ENCODE results near the gene MATN4.

Gene MATN4

GRCh38 chr20:45275338-45275737 lies 32.8 kb downstream of the MATN4 start:
- Histone ChIP-seq H3K4me1 (ENCODE audit: insufficient read depth, low read length) (peaks cover 8% of the 10 kb centered on the region; the same call in 1 of the 2 replicates), H3K9me3 (ENCODE audit: control insufficient read depth, insufficient read depth, low read length) (no peaks in the 10 kb centered on the region), H3K36me3 (ENCODE audit: insufficient read depth, low read length) (no peaks in the 10 kb centered on the region), H3K9ac (ENCODE audit: low read depth, low read length) (no peak overlapping the region)

GRCh38 chr20:45269754-45270270 lies 38.3 kb downstream of the MATN4 start:
- Histone ChIP-seq H3K9ac (ENCODE audit: low read depth, low read length) (no peak overlapping the region), H3K4me1 (ENCODE audit: insufficient read depth, low read length) (peaks cover 8% of the 10 kb centered on the region; the same call in 1 of the 2 replicates), H3K9me3 (ENCODE audit: control insufficient read depth, insufficient read depth, low read length) (no peaks in the 10 kb centered on the region), H3K36me3 (ENCODE audit: insufficient read depth, low read length) (no peaks in the 10 kb centered on the region)

GRCh38 chr20:45269056-45269455 lies 39.0 kb downstream of the MATN4 start:
- no peak overlapping the region for H3K9ac ChIP-seq (ENCODE audit: low read depth, low read length)
- H3K4me1 ChIP-seq (ENCODE audit: insufficient read depth, low read length), result peaks cover 8% of the 10 kb centered on the region; the same call in 1 of the 2 replicates
- no peaks in the 10 kb centered on the region for H3K36me3 ChIP-seq (ENCODE audit: insufficient read depth, low read length)
- no peaks in the 10 kb centered on the region for H3K9me3 ChIP-seq (ENCODE audit: control insufficient read depth, insufficient read depth, low read length)

- Histone ChIP-seq H3K36me3 (ENCODE audit: insufficient read depth, low read length) (no peaks in the 10 kb centered on the region), H3K4me1 (ENCODE audit: insufficient read depth, low read length) (peaks cover 8% of the 10 kb centered on the region; the same call in 1 of the 2 replicates), H3K9ac (ENCODE audit: low read depth, low read length) (no peak overlapping the region), H3K9me3 (ENCODE audit: control insufficient read depth, insufficient read depth, low read length) (no peaks in the 10 kb centered on the region)
Measured at GRCh38 chr20:45268531-45268930, 39.6 kb downstream of the MATN4 start.

GRCh38 chr20:45266977-45267376 lies 41.1 kb downstream of the MATN4 start:
- Histone ChIP-seq H3K9ac (ENCODE audit: low read depth, low read length) (no peak overlapping the region), H3K9me3 (ENCODE audit: control insufficient read depth, insufficient read depth, low read length) (no peaks in the 10 kb centered on the region), H3K36me3 (ENCODE audit: insufficient read depth, low read length) (no peaks in the 10 kb centered on the region), H3K4me1 (ENCODE audit: insufficient read depth, low read length) (0 out of 2 replicates have a peak, but pooled peaks cover 3% of the 10 kb centered on the region)

GRCh38 chr20:45263556-45264266 lies 44.4 kb downstream of the MATN4 start:
- H3K4me1 ChIP-seq (ENCODE audit: insufficient read depth, low read length), result peaks cover 4% of the 10 kb centered on the region
- H3K9me3 ChIP-seq (ENCODE audit: control insufficient read depth, insufficient read depth, low read length), result no peaks in the 10 kb centered on the region
- H3K9ac ChIP-seq (ENCODE audit: low read depth, low read length), result no peak overlapping the region
- no peaks in the 10 kb centered on the region for H3K36me3 ChIP-seq (ENCODE audit: insufficient read depth, low read length)

- peaks cover 4% of the 10 kb centered on the region for H3K4me1 ChIP-seq (ENCODE audit: insufficient read depth, low read length)
Measured at GRCh38 chr20:45258664-45259063, 49.4 kb downstream of the MATN4 start.

GRCh38 chr20:45258259-45258658 lies 49.8 kb downstream of the MATN4 start:
- no peaks in the 10 kb centered on the region for H3K9me3 ChIP-seq (ENCODE audit: control insufficient read depth, insufficient read depth, low read length)
- H3K9ac ChIP-seq (ENCODE audit: low read depth, low read length), result no peak overlapping the region
- no peaks in the 10 kb centered on the region for H3K36me3 ChIP-seq (ENCODE audit: insufficient read depth, low read length)
- peaks cover 4% of the 10 kb centered on the region for H3K4me1 ChIP-seq (ENCODE audit: insufficient read depth, low read length)

More at GRCh38 chr20:45258664-45259063, 49.4 kb downstream of the MATN4 start:
- Histone ChIP-seq H3K9ac (ENCODE audit: low read depth, low read length) (no peak overlapping the region), H3K36me3 (ENCODE audit: insufficient read depth, low read length) (no peaks in the 10 kb centered on the region), H3K9me3 (ENCODE audit: control insufficient read depth, insufficient read depth, low read length) (no peaks in the 10 kb centered on the region)

- peaks cover 4% of the 10 kb centered on the region for H3K4me1 ChIP-seq (ENCODE audit: insufficient read depth, low read length)
- H3K36me3 ChIP-seq (ENCODE audit: insufficient read depth, low read length), result no peaks in the 10 kb centered on the region
- no peaks in the 10 kb centered on the region for H3K9me3 ChIP-seq (ENCODE audit: control insufficient read depth, insufficient read depth, low read length)
- no peak overlapping the region for H3K9ac ChIP-seq (ENCODE audit: low read depth, low read length)
Measured at GRCh38 chr20:45257711-45258110, 50.4 kb downstream of the MATN4 start.

GRCh38 chr20:45257161-45257560 lies 50.9 kb downstream of the MATN4 start:
- H3K4me1 ChIP-seq (ENCODE audit: insufficient read depth, low read length), result peaks cover 4% of the 10 kb centered on the region
- H3K9ac ChIP-seq (ENCODE audit: low read depth, low read length), result no peak overlapping the region
- no peaks in the 10 kb centered on the region for H3K9me3 ChIP-seq (ENCODE audit: control insufficient read depth, insufficient read depth, low read length)
- H3K36me3 ChIP-seq (ENCODE audit: insufficient read depth, low read length), result no peaks in the 10 kb centered on the region

GRCh38 chr20:45254383-45255262 lies 53.5 kb downstream of the MATN4 start, which contains the start of gene SLPI:
Gene SLPI, minus strand, starts transcription at chr20:45254564. Its CDS starts 21 bp downstream, at chr20:45254543.
- Histone ChIP-seq H3K36me3 (ENCODE audit: insufficient read depth, low read length) (no peaks in the 10 kb centered on the region), H3K9me3 (ENCODE audit: control insufficient read depth, insufficient read depth, low read length) (no peaks in the 10 kb centered on the region), H3K9ac (ENCODE audit: low read depth, low read length) (no peak within 1 kb of the TSS), H3K4me1 (ENCODE audit: insufficient read depth, low read length) (peaks cover 4% of the 10 kb centered on the region)

GRCh38 chr20:45253261-45253660 lies 54.8 kb downstream of the MATN4 start:
- no peaks in the 10 kb centered on the region for H3K9me3 ChIP-seq (ENCODE audit: control insufficient read depth, insufficient read depth, low read length)
- H3K4me1 ChIP-seq (ENCODE audit: insufficient read depth, low read length), result no peaks in the 10 kb centered on the region
- no peak overlapping the region for H3K9ac ChIP-seq (ENCODE audit: low read depth, low read length)
- H3K36me3 ChIP-seq (ENCODE audit: insufficient read depth, low read length), result no peaks in the 10 kb centered on the region

- Histone ChIP-seq H3K9ac (ENCODE audit: low read depth, low read length) (no peak overlapping the region), H3K9me3 (ENCODE audit: control insufficient read depth, insufficient read depth, low read length) (no peaks in the 10 kb centered on the region), H3K36me3 (ENCODE audit: insufficient read depth, low read length) (no peaks in the 10 kb centered on the region), H3K4me1 (ENCODE audit: insufficient read depth, low read length) (no peaks in the 10 kb centered on the region)
Measured at GRCh38 chr20:45251884-45252560, 56.1 kb downstream of the MATN4 start.

GRCh38 chr20:45248609-45249008 lies 59.5 kb downstream of the MATN4 start:
- Histone ChIP-seq H3K4me1 (ENCODE audit: insufficient read depth, low read length) (no peaks in the 10 kb centered on the region), H3K9me3 (ENCODE audit: control insufficient read depth, insufficient read depth, low read length) (no peaks in the 10 kb centered on the region), H3K36me3 (ENCODE audit: insufficient read depth, low read length) (no peaks in the 10 kb centered on the region), H3K9ac (ENCODE audit: low read depth, low read length) (no peak overlapping the region)
